ENCODE measurements around the gene ASTN2.
"Not testable (repeated sequence)": the region's sequence is repeated elsewhere in the genome, so short reads cannot be mapped to it uniquely, and the experiment has no call there.

The ASTN2 gene

GRCh38 chr9:116844621-116845020 lies 570.2 kb downstream of the ASTN2 start:
- no peak for DNase-seq

GRCh38 chr9:116843863-116844620 lies 570.8 kb downstream of the ASTN2 start:
- no peak for DNase-seq

- no peak for DNase-seq
These were observed 572.2 kb downstream of the ASTN2 start for GRCh38 chr9:116842658-116843057.

DNA sequence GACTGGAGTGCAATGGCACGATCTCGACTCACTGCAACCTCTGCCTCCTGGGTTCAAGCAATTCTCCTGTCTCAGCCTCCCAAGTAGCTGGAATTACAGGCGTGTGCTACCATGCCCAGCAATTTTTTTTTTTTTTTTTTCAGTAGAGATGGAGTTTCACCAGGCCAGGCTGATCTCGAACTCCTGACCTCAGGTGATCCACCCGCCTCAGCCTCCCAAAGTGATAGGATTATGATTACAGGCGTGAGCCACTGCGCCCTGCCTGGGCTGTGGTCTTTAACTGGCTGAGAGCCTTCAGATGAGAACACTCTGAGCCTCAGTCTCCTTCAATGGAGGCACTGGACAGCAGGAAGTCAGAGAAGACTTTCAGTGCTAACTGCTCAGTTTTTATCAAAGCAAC lies 576.4 kb downstream of the ASTN2 start:
- not testable (repeated sequence) for DNase-seq

GRCh38 chr9:116837018-116837989 lies 577.6 kb downstream of the ASTN2 start:
- no peak for DNase-seq

- not testable (repeated sequence) for DNase-seq
These were observed 584.5 kb downstream of the ASTN2 start for GRCh38 chr9:116830321-116830720.

GRCh38 chr9:116821633-116822229 lies 593.1 kb downstream of the ASTN2 start:
- no peak for DNase-seq

DNA sequence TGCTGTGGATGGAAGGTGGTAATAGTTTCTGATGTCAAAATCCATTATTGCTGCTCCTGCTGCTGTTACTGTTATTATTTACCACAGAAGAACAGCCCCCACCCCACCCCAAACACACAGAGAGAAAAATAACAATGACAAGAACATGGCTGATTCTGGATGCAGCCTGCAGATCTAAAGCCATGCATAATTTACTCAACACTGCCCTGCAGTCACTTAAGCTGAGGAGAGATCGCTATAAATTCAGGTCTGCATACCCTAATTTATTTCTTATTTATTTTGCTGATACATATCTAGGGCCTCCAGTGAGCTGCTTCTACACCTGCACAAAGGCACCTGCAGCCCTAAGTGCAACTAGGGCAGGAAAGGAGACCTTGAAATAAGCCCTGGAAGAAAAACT lies 595.7 kb downstream of the ASTN2 start:
- no peak for DNase-seq

- no peak for DNase-seq
These were observed 597.1 kb downstream of the ASTN2 start for GRCh38 chr9:116817762-116818161.

DNA sequence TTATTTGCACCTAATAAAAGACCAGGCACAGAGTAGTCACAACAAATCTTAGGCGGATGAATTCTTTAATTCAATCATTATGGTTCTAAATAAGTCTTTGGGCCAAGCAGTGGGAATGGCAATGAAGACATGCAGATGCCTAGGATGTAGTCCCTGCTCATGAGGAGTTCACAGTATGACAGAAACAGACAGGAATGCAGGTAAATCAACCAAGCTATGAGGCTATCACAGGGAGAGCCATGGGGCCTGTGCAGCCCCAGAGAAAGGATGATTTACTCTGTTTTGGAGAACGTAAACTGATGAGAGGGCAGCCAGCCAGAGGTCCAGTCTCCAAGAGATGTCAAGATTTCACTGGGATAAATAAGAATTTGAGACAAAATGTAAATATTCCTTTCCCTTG lies 598.4 kb downstream of the ASTN2 start:
- DNase-seq: no peak

DNA sequence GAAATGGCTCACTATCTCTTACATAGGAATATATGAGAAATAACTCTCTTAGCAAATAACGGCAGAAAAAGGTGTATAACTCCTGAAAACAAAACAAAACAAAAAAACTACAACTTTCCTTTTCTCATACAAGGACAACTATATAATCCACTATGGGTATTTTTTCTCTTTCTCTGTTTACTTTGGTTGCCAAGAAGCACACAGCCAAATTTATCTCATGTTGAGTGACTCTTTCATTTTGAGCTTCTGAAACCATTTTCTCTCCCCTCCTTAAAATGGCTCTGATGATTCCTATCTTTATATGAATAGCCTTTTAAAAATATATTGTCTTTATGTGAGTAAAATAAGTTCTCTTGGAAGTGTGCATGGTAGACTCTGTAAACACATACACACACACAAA lies 599.0 kb downstream of the ASTN2 start:
- DNase-seq: no peak

GRCh38 chr9:116813031-116813300 lies 601.9 kb downstream of the ASTN2 start:
- DNase-seq: no peak

- no peak for DNase-seq
These were observed 602.4 kb downstream of the ASTN2 start for GRCh38 chr9:116812231-116813030.

GRCh38 chr9:116809656-116810055 lies 605.2 kb downstream of the ASTN2 start:
- no peak for DNase-seq

DNA sequence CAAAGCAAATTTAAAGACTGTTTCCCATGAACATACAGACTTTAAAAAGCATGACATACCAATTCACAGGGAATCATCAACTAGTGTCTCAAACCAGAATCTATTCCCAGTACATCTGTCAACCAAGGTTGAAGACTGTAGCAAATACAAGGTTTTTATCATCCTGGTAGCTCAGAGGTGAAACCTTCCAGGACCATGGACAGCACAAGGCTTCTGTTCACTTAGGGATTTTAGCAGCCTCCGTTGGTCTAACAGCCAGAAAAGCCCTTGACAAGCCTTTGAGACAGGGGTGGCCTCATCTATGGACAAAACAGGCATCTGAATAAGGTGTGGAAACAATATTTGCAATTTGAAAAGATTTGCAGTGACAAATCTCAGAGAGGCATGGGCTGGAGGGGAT lies 608.8 kb downstream of the ASTN2 start:
- DNase-seq: no peak

- no peak for DNase-seq
These were observed 614.0 kb downstream of the ASTN2 start for GRCh38 chr9:116800885-116801284.

DNA sequence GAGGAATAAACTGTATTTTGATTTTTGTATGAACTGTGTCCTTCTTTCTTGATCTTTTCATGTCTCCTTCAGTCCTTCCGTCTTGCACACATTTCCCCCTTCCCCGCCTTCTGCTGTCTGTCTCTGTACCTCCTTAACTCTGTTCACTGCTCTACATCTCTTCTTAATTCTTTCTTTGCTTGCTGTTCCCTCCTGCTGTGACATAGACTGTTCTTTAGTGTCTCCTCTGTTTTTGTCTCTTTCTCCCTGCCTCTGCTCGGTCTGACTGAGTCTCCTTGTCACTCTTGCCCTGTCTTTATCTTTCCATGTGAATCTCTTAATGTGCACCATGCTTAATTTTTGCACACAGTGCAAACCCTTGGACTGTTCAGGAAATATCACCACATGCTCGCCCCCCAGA lies 614.8 kb downstream of the ASTN2 start:
- no peak for DNase-seq

DNA sequence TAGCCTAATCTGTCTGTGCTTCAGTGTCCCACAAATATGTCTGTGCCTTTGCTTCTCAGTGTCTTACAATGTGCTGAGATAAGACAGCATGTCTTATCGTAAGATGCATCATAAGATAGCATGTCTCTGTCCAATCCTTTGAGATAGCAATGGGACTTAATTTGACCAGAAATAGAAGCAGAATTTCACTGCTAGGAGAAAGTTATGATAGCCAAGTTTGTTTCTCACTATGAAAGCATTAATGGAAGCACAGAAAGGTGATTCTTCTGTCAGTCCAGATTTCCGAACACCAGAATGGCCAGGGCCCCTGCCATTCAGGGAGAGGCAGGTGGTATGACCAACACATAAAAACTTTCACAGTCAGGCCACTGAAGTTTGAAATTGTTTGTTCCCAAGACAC lies 616.3 kb downstream of the ASTN2 start:
- DNase-seq: no peak

DNA sequence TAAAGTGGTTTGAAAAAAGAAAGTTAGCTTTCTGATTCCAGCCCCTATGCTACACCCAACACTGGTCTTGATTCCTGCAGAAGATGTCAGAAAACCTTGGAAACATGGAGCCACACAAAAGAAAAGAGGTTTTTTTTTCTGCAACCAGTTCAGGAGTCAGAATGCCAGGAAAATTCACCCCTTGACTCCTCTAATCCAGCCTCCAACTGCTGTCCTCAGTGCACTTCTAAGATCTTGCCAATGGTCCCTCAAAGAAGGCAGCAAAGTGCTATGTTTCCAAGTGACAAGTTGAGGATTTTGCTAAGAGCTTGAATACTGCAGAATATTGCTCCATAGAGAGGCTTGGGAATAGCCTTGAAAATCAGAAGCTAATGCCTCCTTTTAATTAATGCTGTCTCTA lies 617.6 kb downstream of the ASTN2 start:
- DNase-seq: no peak

GRCh38 chr9:116796669-116797068 lies 618.2 kb downstream of the ASTN2 start:
- DNase-seq: no peak

DNA sequence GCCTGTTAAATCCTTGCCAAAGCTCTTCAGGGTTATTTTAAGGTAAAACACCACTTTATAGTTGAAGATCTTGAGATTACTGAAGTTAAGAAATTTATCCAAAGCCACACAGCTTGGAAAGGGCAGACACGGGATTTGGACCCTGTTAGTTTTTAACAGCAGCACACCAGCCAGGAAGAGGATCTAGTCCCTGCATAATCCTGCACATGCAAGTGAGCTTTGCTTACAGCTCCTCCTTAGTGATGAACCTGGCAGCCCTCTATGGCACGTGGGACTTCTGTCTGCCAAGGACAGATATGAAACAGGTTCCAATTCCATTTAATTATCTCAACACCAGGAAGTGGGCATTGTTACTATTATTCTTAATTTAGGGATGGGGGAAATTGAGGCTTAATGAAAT lies 619.0 kb downstream of the ASTN2 start:
- no peak for DNase-seq

DNA sequence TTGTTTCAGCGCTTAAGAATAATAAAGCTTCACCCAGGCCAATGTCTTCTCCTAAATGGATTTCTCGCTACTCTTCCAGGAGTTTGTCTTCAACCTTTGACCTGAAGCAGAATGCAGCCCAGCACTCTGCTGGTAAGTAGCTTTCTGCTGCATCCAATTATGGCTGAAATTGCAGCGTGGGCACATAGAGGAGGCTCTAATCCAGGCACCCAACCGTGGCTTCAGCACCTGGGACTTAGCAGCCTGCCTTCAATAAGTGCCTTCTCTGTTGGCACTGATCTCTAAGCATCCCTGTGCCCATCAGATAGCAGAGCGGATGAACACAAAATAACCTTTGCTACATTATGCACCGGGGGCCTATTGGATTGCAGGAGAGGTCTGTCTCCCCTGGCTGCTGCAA lies 622.6 kb downstream of the ASTN2 start:
- no peak for DNase-seq

DNA sequence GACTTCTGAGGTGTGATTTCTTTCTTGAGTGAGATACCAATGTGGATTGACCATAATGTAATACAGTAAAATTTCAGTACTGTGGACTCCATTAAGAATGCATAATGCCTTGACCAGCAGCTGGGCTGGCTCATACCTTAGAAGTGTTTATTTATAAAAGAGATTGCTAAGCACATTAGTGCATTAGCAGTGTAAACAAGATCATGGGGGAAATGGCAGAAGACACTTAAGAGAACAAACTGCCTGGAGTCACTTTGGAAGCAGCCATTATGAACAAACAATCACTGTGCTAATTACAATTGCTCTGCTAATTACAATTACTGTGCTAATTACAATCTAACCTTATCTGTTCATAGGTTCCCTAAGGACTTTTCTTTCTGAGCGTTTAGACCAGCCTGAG lies 623.5 kb downstream of the ASTN2 start:
- no peak for DNase-seq

Measured in SW 1271 (cell line).